AG09319 (cell line): ENCODE measurements around the gene DDAH1.
"Not testable (repeated sequence)": the region's sequence is repeated elsewhere in the genome, so short reads cannot be mapped to it uniquely, and the experiment has no call there.

Experiments
- DNase-seq: peaks from one replicate; pipeline ENCODE4 v3.0.0-alpha.2; 2010; ENCODE audit warnings: low read depth; ENCODE audit errors: extremely low read depth
- TF ChIP-seq, protein P1 (sequence below): IDR thresholded peaks from 2 replicates; pipeline ENCODE4 v1.5.1; 2011; ENCODE audit warnings: low read depth, mild to moderate bottlenecking, inconsistent platforms, low read length, moderate library complexity

Gene DDAH1

DNA sequence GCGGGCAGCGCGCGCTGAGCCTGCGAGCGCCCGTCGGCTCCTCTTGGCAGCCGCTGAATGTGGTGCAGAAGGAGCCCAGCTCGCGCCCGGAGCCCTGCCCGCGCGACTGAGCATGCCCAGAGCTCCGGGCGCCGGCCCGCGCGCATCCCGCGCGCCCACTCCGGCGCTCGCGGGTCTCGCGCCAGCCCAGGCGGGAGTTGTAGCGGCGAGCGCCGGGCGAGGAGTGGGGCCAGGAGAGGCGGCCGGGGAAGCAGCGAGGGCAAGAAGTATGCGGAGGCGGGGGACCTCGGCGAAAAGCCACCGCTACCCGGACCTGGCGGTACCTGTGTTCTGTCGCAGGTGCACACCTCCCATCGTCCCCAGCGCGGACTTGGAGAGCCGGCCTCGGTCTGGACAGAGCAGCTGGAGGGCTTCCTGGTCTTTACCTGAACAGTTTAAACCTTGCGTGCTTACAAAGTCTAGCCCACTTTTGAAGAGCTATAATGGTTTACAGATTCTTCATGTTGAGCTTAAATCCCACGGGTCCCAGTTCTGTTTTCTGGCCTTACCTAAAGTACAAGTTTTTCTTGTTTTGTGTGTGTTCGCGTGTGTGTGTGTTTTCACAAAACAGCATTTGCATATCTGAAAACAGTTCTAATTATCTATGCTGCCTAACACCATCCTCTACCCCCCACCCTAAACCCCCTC, at the start of gene DDAH1:
Gene DDAH1, minus strand, starts transcription at position 61 of the 687 bp plus-strand sequence. CDS start 114 bp downstream, outside the sequence.
- DNase-seq, result no peak
- TF ChIP-seq, protein P1, sequence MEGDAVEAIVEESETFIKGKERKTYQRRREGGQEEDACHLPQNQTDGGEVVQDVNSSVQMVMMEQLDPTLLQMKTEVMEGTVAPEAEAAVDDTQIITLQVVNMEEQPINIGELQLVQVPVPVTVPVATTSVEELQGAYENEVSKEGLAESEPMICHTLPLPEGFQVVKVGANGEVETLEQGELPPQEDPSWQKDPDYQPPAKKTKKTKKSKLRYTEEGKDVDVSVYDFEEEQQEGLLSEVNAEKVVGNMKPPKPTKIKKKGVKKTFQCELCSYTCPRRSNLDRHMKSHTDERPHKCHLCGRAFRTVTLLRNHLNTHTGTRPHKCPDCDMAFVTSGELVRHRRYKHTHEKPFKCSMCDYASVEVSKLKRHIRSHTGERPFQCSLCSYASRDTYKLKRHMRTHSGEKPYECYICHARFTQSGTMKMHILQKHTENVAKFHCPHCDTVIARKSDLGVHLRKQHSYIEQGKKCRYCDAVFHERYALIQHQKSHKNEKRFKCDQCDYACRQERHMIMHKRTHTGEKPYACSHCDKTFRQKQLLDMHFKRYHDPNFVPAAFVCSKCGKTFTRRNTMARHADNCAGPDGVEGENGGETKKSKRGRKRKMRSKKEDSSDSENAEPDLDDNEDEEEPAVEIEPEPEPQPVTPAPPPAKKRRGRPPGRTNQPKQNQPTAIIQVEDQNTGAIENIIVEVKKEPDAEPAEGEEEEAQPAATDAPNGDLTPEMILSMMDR, result no peak

DNA sequence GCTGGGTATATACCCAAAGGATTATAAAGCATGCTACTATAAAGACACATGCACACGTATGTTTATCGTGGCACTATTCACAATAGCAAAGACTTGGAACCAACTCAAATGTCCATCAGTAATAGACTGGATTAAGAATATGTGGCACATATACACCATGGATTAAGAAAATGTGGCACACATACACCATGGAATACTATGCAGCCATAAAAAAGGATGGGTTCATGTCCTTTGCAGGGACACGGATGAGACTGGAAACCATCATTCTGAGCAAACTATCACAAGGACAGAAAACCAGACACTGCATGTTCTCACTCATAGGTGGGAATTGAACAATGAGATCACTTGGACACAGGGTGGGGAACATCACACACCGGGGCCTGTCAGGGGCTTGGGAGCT, 49.0 kb upstream of the DDAH1 start:
- DNase-seq, result not testable (repeated sequence)

DNA sequence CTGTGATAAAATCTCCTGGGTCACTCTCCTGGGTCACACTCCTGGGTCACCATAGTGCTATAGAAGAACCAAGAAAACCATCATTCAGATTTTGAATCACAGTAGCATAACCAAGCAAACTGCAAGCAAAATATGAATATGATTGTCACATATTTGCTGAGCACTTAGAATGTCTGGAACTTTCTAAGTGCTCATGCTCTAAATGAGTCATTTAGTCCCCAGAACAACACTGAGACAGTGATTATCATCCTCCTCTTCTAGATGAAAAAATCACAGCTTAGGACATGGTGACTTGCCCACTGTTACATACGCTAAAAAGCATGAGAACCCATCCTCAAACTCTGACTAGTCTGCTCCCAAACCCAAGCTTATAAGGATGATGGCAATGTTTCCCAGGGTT, 39.5 kb upstream of the DDAH1 start:
- TF ChIP-seq, protein P1, result no peak
- no peak for DNase-seq

DNA sequence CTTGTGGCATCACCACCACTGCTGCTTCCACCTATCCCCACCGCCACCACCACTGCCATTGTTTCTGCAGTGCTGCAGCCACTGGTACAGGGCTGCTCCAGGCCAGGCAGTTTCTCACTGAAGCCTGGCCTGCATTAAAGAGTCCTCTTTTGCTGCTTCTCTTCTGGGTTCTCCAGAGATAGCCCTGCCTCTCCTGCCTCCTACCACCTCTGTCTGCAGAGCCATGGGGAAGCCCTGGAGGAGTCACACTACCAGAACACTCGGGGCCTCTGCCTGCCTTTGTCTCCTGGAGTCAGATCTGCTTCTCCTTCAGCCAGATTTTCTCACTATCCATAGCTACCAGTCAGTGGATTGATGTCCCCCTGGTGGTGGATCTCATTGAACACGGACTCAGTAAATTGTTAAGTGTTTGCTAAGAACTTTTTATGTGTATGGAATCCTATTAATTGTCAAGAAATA, 37.7 kb upstream of the DDAH1 start:
- peak; percentile 45 for DNase-seq
- TF ChIP-seq, protein P1, result peak; percentile 66

DNA sequence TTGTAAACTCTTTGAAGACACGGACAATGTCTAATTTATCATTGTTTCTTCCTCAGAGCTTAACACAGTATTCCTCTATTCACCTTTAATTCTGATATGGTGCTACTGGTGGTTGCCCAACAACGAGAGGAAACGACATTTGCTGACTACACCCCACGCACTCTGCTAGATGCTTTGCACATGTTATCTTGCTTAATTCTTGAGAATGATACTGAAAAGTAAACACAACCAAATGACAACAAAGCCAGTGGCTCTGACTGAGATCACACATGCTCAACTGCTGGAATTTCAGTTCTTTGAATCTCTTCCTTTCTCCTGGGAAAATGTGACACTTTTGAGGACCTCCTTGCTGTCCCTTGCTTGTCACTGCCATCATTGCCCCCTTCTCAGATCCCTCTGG, 37.2 kb upstream of the DDAH1 start:
- DNase-seq, result peak; percentile 29
- TF ChIP-seq, protein P1, result no peak

DNA sequence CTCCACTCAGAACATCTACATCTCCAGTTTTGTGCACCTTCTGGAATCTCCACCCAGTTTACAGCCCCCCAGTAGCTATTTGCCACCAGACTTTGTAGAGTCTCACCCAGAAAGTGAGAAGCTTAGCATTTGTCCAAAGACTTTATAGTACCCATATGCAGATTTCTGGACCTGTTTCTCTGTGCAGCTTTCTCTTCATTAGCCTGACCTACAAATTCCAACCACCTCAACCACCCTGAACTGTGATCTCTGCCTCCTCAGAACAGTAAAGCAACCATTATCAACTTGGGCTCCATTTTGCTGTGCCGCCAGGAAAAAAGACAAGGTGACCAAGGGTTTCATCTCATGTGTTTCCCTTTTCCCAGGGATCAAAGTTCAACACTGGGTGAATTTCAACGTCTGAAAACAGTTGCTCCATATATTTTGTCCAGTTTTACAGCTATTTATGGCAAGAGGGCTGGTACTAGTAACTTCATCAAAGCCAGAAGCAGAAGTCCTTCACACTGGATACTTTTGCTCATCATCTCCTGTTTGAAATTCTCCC, 36.5 kb upstream of the DDAH1 start:
- TF ChIP-seq, protein P1, result no peak

DNA sequence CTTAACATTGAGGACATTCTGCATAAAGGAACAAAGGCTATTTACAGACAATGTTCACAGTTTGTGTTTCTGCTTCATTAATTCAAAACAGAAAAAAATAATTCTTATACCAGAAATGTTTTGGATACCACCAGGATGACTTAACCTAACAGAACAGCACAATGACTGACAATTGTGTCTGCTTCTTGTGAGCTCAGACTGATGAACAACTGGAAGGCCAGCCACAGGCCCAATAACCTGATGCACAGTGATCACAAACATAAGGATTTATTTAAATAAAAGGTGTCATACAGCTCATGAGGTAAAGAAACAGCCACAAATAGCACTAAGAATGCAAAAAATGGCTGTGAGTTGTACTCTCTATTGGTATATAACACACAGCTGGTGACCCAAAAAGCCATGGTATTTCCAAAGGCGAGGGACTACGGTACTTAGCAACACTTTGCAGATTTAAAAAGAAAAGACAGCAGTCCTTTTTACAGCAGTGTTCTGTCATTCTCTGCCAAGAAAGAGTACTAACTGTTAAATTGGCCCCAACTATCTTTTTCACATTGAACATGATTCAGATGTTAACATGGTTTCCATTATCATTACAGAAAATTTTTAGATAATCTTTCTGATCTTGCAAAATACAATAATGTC, 32.1 kb upstream of the DDAH1 start:
- no peak for DNase-seq
- TF ChIP-seq, protein P1, result no peak

More for the DNA sequence above, 36.5 kb upstream of the DDAH1 start:
- DNase-seq, result no peak
